K562 (cell line): Measurements from ENCODE around the gene TUBG2. TPM values are rescaled to one million over a fixed set of nuclear protein-coding genes. Genes with fewer than 3 reads are reported as not detected.

Experiments
- BCL6 ChIP-seq: fragments of 250-450 bp; sonication (Bioruptor Pico); IDR thresholded peaks from 2 replicates; pipeline ENCODE4 v1.4.0; 2020
- CCNT2 ChIP-seq: IDR thresholded peaks from 2 replicates; pipeline ENCODE4 v1.6.1; 2011; ENCODE audit warnings: borderline replicate concordance, low read depth, mild to moderate bottlenecking, moderate library complexity, mixed read lengths, low read length; ENCODE audit not compliant: insufficient read length; ENCODE audit errors: extremely low read depth
- CREB3 ChIP-seq: fragments of 450-650 bp; conservative IDR thresholded peaks from 2 replicates; pipeline ENCODE4 v1.6.1; 2016; ENCODE audit warnings: missing genetic modification characterization, low read depth, mild to moderate bottlenecking, missing compliant biosample characterization, moderate library complexity
- ETV1 ChIP-seq: fragments of 450-650 bp; conservative IDR thresholded peaks from 2 replicates; pipeline ENCODE4 v1.6.1; 2016; ENCODE audit warnings: missing genetic modification characterization, control low read depth, low read depth, missing compliant biosample characterization
- KLF6 ChIP-seq: fragments of 250-450 bp; sonication (Bioruptor Pico); IDR thresholded peaks from 2 replicates; pipeline ENCODE4 v1.4.0; 2020; ENCODE audit warnings: mild to moderate bottlenecking, moderate library complexity, borderline replicate concordance
- LCOR ChIP-seq: sonication (generic); formaldehyde crosslinking; IDR thresholded peaks from 2 replicates; pipeline ENCODE4 v1.8.0; 2022; ENCODE audit warnings: mild to moderate bottlenecking, missing genetic modification reagents
- MCM5 ChIP-seq: fragments of 450-650 bp; IDR thresholded peaks from 2 replicates; pipeline ENCODE4 v1.6.1; 2016; ENCODE audit warnings: low read depth
- MYNN ChIP-seq, 2 experiments: sonication (generic); formaldehyde crosslinking in 1 of 2; IDR thresholded peaks; 2 replicates each; pipeline versions ENCODE4 v1.5.0 to v1.6.1; 2016 to 2020; ENCODE audit warnings: antibody characterized with exemption in 1 of 2, missing genetic modification reagents in 1 of 2
- NFE2 ChIP-seq: IDR thresholded peaks from 2 replicates; pipeline ENCODE4 v1.6.1; 2014; ENCODE audit warnings: antibody characterized with exemption, low read depth
- NFRKB ChIP-seq: fragments of 450-650 bp; IDR thresholded peaks from 2 replicates; pipeline ENCODE4 v1.6.1; 2016; ENCODE audit warnings: low read depth
- RREB1 ChIP-seq: fragments of 250-450 bp; sonication (Bioruptor Pico); IDR thresholded peaks from 2 replicates; pipeline ENCODE4 v1.4.0; 2020
- SIRT6 ChIP-seq: IDR thresholded peaks from one replicate; pipeline ENCODE4 v1.6.1; 2012; ENCODE audit warnings: low read depth, mild to moderate bottlenecking, control low read depth, inconsistent platforms, low read length, moderate library complexity
- SNIP1 ChIP-seq: fragments of 450-650 bp; IDR thresholded peaks from 2 replicates; pipeline ENCODE4 v1.7.1; 2017; ENCODE audit warnings: low read depth, mild to moderate bottlenecking
- STAT6 ChIP-seq: sonication (generic); formaldehyde crosslinking; IDR thresholded peaks from 2 replicates; pipeline ENCODE4 v1.8.1; 2023; ENCODE audit warnings: mild to moderate bottlenecking, missing genetic modification reagents
- ZNF507 ChIP-seq: conservative IDR thresholded peaks from 2 replicates; pipeline ENCODE4 v1.6.1; 2017; ENCODE audit warnings: missing genetic modification characterization, missing compliant biosample characterization
- ZNF77 ChIP-seq: fragments of 250-450 bp; sonication (Bioruptor Pico); IDR thresholded peaks from 2 replicates; pipeline ENCODE4 v1.5.0; 2020
- ZNF785 ChIP-seq: fragments of 250-450 bp; sonication (Bioruptor Pico); IDR thresholded peaks from 2 replicates; pipeline ENCODE4 v1.4.0; 2020; ENCODE audit warnings: mild to moderate bottlenecking
- polyA plus RNA-seq, 8 experiments: library from polyadenylated mRNA; depleted of rRNA in 4 of 8; stranded (reverse) in 5 of 8; unstranded in 3 of 8; fragments of >200 nt; fragmentation: Nextera tagmentation in 2 of 8; fragmentation: Illumina TruSeq in 1 of 8; extraction: Ambion mirVana in 2 of 8; extraction: Trizol in 1 of 8; gene quantifications; 2 replicates each; pipeline versions ENCODE4 v1.2.1 to v1.2.3, GENCODE V29; 2011 to 2014; ENCODE audit warnings: inconsistent platforms in 1 of 8, missing spikeins in 1 of 8
- total RNA-seq, 7 experiments: library from RNA; depleted of rRNA in 6 of 7; stranded (reverse); fragments of >200 nt in 6 of 7; fragmentation: Illumina TruSeq in 2 of 7; extraction: Trizol in 2 of 7; gene quantifications; 2 replicates each; pipeline versions ENCODE4 v1.2.1 to v1.2.3, GENCODE V29; 2011 to 2021; ENCODE audit warnings: low replicate concordance in 1 of 7
- TF ChIP-seq, protein P1 (sequence below), 2 experiments: fragments of 250-450 bp in 1 of 2; fragments of 450-650 bp in 1 of 2; sonication (Bioruptor Pico) in 1 of 2; IDR thresholded peaks; 2 replicates each; pipeline versions ENCODE4 v1.6.1 to v1.8.0; 2016 to 2021; ENCODE audit warnings: mild to moderate bottlenecking in 2 of 2, moderate library complexity in 2 of 2, missing compliant biosample characterization in 1 of 2, missing genetic modification characterization in 1 of 2

Gene TUBG2
- total and polyA plus RNA-seq, 9 of the 15 experiments (the other 6 are each of a cell fraction or from before 2014, with no cell fraction given): 0.09 to 0.80 (median 0.24) TPM; not detected in 2

DNA sequence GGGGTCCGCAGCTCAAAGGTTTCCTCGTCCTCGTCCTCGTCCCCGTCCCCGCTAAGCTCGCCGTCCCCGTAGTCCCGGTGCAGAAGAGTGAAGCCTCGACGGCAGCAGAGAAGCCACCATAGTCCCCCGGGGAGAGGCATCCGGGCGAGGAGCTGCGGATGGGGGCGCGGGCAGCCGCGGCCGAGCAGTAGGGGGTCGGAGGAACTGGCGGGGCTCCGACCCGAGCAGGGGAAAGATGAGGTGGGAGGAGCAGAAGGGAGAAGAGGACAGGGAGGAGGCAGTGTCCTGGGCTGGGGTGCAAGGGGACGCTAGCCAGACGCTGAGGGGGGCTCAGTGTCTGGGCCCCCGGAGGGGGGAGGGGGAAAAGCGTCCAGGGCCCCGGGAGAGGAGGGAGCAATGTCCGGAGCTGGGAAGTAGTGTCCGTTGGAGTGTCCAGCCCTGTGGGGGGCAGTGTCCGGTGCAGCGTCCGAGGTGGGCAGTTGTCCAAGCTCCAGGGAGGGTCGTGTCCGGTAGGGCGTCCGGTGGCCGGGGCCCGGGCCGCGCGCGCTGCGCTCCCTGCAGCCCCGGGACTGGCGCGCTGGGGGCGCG, 17.4 kb downstream of the TUBG2 start, which contains the start of gene PLEKHH3 (continued):
- TF ChIP-seq CCNT2 (peak; percentile 74), ETV1 (tag) (0 out of 2 replicates have a peak, but pooled peaks have one; percentile 53), KLF6 (no peak), STAT6 (CRISPR knock-in tag) (no peak), BCL6 (CRISPR knock-in tag) (no peak), SNIP1 (0 out of 2 replicates have a peak, but pooled peaks have one; percentile 18), MYNN (IDR thresholded peaks at IDR 0.05) (no peak), MYNN (CRISPR knock-in tag; IDR thresholded peaks at IDR 0.05) (no peak), NFE2 (no peak), ZNF785 (no peak), SIRT6 (no peak), ZNF507 (tag) (no peak), LCOR (0 out of 2 replicates have a peak, but pooled peaks have one; percentile 7), NFRKB (0 out of 2 replicates have a peak, but pooled peaks have one; percentile 41), ZNF77 (CRISPR knock-in tag) (no peak), RREB1 (CRISPR knock-in tag) (no peak), MCM5 (no peak), CREB3 (no peak)
- TF ChIP-seq, protein P1, sequence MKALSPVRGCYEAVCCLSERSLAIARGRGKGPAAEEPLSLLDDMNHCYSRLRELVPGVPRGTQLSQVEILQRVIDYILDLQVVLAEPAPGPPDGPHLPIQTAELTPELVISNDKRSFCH (CRISPR knock-in tag; IDR thresholded peaks at IDR 0.05): no peak
- TF ChIP-seq, protein P1 (tag; IDR thresholded peaks at IDR 0.05): no peak
